Esophagus (tissue), 2 donors: ENCODE measurements around the gene LAPTM4A. TPM values are rescaled to one million over a fixed set of nuclear protein-coding genes. Genes with fewer than 3 reads are reported as not detected.
A peak's percentile ranks its signal among the peaks of the same experiment; 100 is the strongest.
"Not testable (repeated sequence)": the region's sequence is repeated elsewhere in the genome, so short reads cannot be mapped to it uniquely, and the experiment has no call there.

Experiments used
- H3K27ac ChIP-seq, 2 donors: one replicate each; pipeline ENCODE4 v1.5.1; 2013; ENCODE audit warnings: low read depth in 2 of 2, mild to moderate bottlenecking in 2 of 2, inconsistent platforms in 1 of 2, low read length in 1 of 2, moderate library complexity in 1 of 2
- H3K27me3 ChIP-seq, 2 donors: one replicate each; pipeline ENCODE4 v1.6.1; 2013; ENCODE audit warnings: low read length in 2 of 2, control low read depth in 1 of 2, mild to moderate bottlenecking in 1 of 2; ENCODE audit not compliant: insufficient read depth in 2 of 2, control insufficient read depth in 1 of 2
- H3K36me3 ChIP-seq, 2 donors: one replicate each; pipeline ENCODE4 v1.6.1; 2013; ENCODE audit warnings: low read length in 1 of 2; ENCODE audit not compliant: control insufficient read depth in 2 of 2, insufficient read depth in 2 of 2
- H3K4me1 ChIP-seq, 2 donors: one replicate each; pipeline ENCODE4 v1.6.1; 2013; ENCODE audit warnings: low read length in 1 of 2; ENCODE audit not compliant: control insufficient read depth in 2 of 2, insufficient read depth in 2 of 2
- H3K4me3 ChIP-seq, 2 donors: one replicate each; pipeline ENCODE4 v1.5.1; 2013; ENCODE audit warnings: low read length in 2 of 2, mild to moderate bottlenecking in 2 of 2, low read depth in 1 of 2, moderate library complexity in 1 of 2
- H3K9me3 ChIP-seq, 2 donors: one replicate each; pipeline ENCODE4 v1.6.1; 2013; ENCODE audit warnings: mild to moderate bottlenecking in 2 of 2, low read depth in 1 of 2, low read length in 1 of 2, moderate library complexity in 1 of 2; ENCODE audit not compliant: control insufficient read depth in 2 of 2, insufficient read depth in 1 of 2
- WGBS, 2 donors: extraction: QIAGEN DNeasy Blood & Tissue Kit; methylation state at CpG; one replicate each; pipeline ENCODE4 v1.1.7; 2013; 5-methylcytosine and 5-hydroxymethylcytosine counted together
- polyA plus RNA-seq, 2 donors: library from polyadenylated mRNA; stranded (reverse); fragments of 200-250 nt; gene quantifications; one replicate each; pipeline ENCODE4 v1.2.3, GENCODE V29; 2013
- donor health status: healthy with polysubstance abuse.
- donor health status: Bipolar disorder and iron deficiency.

The LAPTM4A gene
- polyA plus RNA-seq, 2 donors = 57.7 to 148 TPM

GRCh38 chr2:20054119-20054518 lies 2.7 kb upstream of the LAPTM4A start:
- no peak overlapping the region for H3K27ac ChIP-seq
- no peaks in the 10 kb centered on the region for H3K9me3 ChIP-seq
- H3K4me3 ChIP-seq = no peak overlapping the region
- no peaks in the 10 kb centered on the region for H3K36me3 ChIP-seq
- H3K27me3 ChIP-seq = no peaks in the 10 kb centered on the region
- 88 to 89% methylated on average over 6 of the region's 6 CpGs for WGBS, 2 donors
- H3K4me1 ChIP-seq = no peaks in the 10 kb centered on the region

- Histone ChIP-seq H3K27ac (peak overlapping the region; percentile 65 to 90), H3K27me3 (no peaks in the 10 kb centered on the region), H3K4me3 (peak overlapping the region in 1 of 2 donors; percentile 47), H3K9me3 (no peaks in the 10 kb centered on the region), H3K4me1 (no peaks in the 10 kb centered on the region), H3K36me3 (no peaks in the 10 kb centered on the region)
- WGBS, 2 donors = 9 to 12% methylated on average over 5 of the region's 5 CpGs
Measured at GRCh38 chr2:20052861-20053281, 1.4 kb upstream of the LAPTM4A start.

GRCh38 chr2:20052229-20052851 lies 912 bp upstream of the LAPTM4A start:
- no peaks in the 10 kb centered on the region for H3K36me3 ChIP-seq
- no peaks in the 10 kb centered on the region for H3K9me3 ChIP-seq
- H3K4me1 ChIP-seq = no peaks in the 10 kb centered on the region
- H3K4me3 ChIP-seq = peak overlapping the region; percentile 47 to 57
- 3 to 4% methylated on average over 10 of the region's 10 CpGs for WGBS, 2 donors
- H3K27me3 ChIP-seq = no peaks in the 10 kb centered on the region
- peak overlapping the region; percentile 90 to 99 for H3K27ac ChIP-seq

- no peaks in the 10 kb centered on the region for H3K27me3 ChIP-seq
Measured at GRCh38 chr2:20050646-20051531, 539 bp downstream of the LAPTM4A start.

GRCh38 chr2:20050104-20050645 lies 1.3 kb downstream of the LAPTM4A start:
- peak overlapping the region; percentile 90 to 99 for H3K27ac ChIP-seq
- H3K27me3 ChIP-seq = no peaks in the 10 kb centered on the region
- no peaks in the 10 kb centered on the region for H3K36me3 ChIP-seq
- H3K4me3 ChIP-seq = peak overlapping the region; percentile 80 to 84
- H3K4me1 ChIP-seq = no peaks in the 10 kb centered on the region
- WGBS, 2 donors = 1% methylated on average over 10 of the region's 10 CpGs
- H3K9me3 ChIP-seq = no peaks in the 10 kb centered on the region

More at GRCh38 chr2:20050646-20051531, 539 bp downstream of the LAPTM4A start:
- Histone ChIP-seq H3K4me3 (peak overlapping the region; percentile 80 to 84), H3K4me1 (no peaks in the 10 kb centered on the region), H3K36me3 (no peaks in the 10 kb centered on the region), H3K27ac (peak overlapping the region; percentile 90 to 99), H3K9me3 (no peaks in the 10 kb centered on the region)
- WGBS, 2 donors = 0 to 1% methylated on average over 47 of the region's 47 CpGs

GRCh38 chr2:20049637-20050036 lies 1.8 kb downstream of the LAPTM4A start:
- Histone ChIP-seq H3K27me3 (no peaks in the 10 kb centered on the region), H3K9me3 (no peaks in the 10 kb centered on the region), H3K36me3 (no peaks in the 10 kb centered on the region), H3K27ac (peak overlapping the region in 1 of 2 donors; percentile 90), H3K4me3 (peak overlapping the region; percentile 21 to 84), H3K4me1 (no peaks in the 10 kb centered on the region)
- 2 to 5% methylated on average over 4 of the region's 4 CpGs for WGBS, 2 donors

GRCh38 chr2:20048488-20049448 lies 2.7 kb downstream of the LAPTM4A start:
- no peaks in the 10 kb centered on the region for H3K36me3 ChIP-seq
- no peaks in the 10 kb centered on the region for H3K9me3 ChIP-seq
- WGBS, 2 donors = 36 to 47% methylated on average over 6 of the region's 6 CpGs
- peak overlapping the region in 1 of 2 donors; percentile 84 for H3K4me3 ChIP-seq
- no peaks in the 10 kb centered on the region for H3K4me1 ChIP-seq
- H3K27me3 ChIP-seq = no peaks in the 10 kb centered on the region
- peak overlapping the region; percentile 13 to 54 for H3K27ac ChIP-seq

GRCh38 chr2:20045712-20046292 lies 5.6 kb downstream of the LAPTM4A start:
- not testable (repeated sequence) for H3K9me3 ChIP-seq, H3K4me3 ChIP-seq, H3K27me3 ChIP-seq, H3K36me3 ChIP-seq, H3K4me1 ChIP-seq, H3K27ac ChIP-seq
- 72 to 75% methylated on average over 4 of the region's 4 CpGs for WGBS, 2 donors
